Omental fat pad (tissue), 4 donors: ENCODE measurements around the gene SORCS2. TPM values are rescaled to one million over a fixed set of nuclear protein-coding genes. Genes with fewer than 3 reads are reported as not detected.

Experiments
- ATAC-seq: fragments of 150-250 bp; one replicate; pipeline ENCODE4 v1.9.1; 2016; ENCODE audit warnings: mild to moderate bottlenecking, moderate library complexity; ENCODE audit not compliant: low FRiP score
- DNase-seq: peaks from one replicate; pipeline ENCODE4 v3.0.0-alpha.2; 2019; ENCODE audit warnings: low spot score
- total RNA-seq, 4 donors: library from RNA; depleted of rRNA; stranded (reverse); fragments of >200 nt; gene quantifications; one replicate each; pipeline ENCODE4 v1.1.0, GENCODE V29; 2016
- TF ChIP-seq, protein P1 (sequence below), 3 donors: fragments of 450-650 bp; IDR thresholded peaks; one replicate each; pipeline ENCODE4 v1.5.1; 2016 to 2017; ENCODE audit warnings: antibody characterized with exemption in 3 of 3, mild to moderate bottlenecking in 3 of 3, moderate library complexity in 2 of 3

SORCS2 gene
- total RNA-seq, 4 donors from 2014 or later, result 0.63 to 4.6 (median 1.2) TPM

DNA sequence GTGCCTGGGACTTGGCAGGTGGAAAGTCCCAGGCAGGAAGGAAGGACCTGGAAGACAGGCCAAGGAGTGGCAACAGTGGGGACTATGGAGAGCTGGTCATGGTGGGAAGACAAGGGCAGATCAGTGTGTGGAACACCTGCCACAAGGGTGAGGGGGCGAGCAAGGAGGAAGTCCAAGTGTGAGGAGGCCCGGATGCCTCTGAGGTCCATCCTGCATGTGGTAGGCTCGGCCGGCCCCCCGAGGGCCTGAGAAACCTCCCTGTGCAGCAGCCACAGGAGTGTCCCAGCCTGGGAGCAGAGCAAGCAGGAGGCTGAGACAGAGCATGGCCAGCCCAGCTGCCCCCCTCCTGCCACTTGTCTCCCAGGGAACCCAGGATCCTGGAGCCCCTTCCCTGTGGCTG, 282.9 kb downstream of the SORCS2 start:
- no peak for DNase-seq
- TF ChIP-seq, protein P1, sequence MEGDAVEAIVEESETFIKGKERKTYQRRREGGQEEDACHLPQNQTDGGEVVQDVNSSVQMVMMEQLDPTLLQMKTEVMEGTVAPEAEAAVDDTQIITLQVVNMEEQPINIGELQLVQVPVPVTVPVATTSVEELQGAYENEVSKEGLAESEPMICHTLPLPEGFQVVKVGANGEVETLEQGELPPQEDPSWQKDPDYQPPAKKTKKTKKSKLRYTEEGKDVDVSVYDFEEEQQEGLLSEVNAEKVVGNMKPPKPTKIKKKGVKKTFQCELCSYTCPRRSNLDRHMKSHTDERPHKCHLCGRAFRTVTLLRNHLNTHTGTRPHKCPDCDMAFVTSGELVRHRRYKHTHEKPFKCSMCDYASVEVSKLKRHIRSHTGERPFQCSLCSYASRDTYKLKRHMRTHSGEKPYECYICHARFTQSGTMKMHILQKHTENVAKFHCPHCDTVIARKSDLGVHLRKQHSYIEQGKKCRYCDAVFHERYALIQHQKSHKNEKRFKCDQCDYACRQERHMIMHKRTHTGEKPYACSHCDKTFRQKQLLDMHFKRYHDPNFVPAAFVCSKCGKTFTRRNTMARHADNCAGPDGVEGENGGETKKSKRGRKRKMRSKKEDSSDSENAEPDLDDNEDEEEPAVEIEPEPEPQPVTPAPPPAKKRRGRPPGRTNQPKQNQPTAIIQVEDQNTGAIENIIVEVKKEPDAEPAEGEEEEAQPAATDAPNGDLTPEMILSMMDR (IDR thresholded peaks at IDR 0.05), result no peak
- ATAC-seq, result no peak

DNA sequence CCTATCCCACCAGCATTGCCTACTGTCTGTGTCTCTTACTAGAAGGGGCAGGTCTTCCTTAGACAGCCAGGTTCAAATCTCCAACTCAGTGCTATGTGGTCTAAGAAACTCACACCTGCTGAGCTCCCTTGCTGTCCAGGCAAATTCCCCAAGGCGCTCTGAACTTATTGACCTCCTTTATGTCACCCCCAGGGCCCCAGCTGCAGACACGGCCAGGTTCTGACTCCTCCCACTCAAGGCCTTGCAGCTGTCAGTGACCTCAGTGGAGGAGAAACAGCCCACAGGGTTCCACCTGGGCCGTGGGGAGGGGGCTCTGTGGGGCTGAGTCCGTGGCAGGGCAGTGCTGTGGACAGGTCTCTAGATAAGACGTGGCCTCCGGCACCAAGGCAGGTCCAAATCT, 284.5 kb downstream of the SORCS2 start:
- no peak for DNase-seq
- TF ChIP-seq, protein P1 (IDR thresholded peaks at IDR 0.05), result no peak
- no peak for ATAC-seq

DNA sequence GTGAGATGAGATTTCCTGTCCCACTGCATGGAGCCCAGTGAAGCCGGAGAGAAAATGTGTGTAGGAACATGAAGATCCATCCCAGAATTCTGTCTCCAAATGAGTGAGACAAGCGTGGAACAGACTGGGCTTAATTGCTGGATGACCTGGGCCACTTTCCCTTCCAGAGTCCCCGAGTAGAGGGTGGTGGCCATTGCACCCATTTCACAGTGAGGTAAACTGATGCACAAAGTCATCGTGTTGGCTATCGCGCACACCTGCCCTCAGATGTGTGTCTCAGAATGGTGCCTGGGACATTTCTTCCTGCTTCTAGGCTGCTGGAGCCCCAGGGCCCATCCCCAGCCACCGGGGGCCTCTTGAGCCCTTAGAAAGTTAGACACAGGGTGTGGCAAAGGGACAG, 285.4 kb downstream of the SORCS2 start:
- DNase-seq (no peak), ATAC-seq (no peak)
- TF ChIP-seq, protein P1 (IDR thresholded peaks at IDR 0.05), result no peak

DNA sequence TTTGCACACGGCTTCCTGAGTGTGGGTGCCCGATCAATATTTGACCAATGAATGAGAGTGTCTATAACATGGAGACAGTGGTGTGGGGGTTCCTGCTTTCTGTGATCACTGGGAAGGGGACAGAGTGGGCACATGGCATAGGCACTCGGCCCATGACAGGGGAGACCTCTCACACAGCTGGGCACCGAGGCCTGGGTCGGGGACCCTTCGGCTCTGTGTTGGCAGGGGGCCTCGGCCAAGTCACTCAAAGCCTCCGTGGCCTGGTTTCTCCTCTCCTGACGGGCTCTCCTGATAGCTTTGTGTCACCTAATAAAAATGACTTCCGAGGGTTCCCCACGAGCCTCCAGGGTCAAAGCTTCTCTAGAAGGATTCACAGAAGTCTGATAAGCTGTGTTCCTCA, 286.3 kb downstream of the SORCS2 start:
- TF ChIP-seq, protein P1 (IDR thresholded peaks at IDR 0.05), result no peak
- DNase-seq (no peak), ATAC-seq (no peak)

DNA sequence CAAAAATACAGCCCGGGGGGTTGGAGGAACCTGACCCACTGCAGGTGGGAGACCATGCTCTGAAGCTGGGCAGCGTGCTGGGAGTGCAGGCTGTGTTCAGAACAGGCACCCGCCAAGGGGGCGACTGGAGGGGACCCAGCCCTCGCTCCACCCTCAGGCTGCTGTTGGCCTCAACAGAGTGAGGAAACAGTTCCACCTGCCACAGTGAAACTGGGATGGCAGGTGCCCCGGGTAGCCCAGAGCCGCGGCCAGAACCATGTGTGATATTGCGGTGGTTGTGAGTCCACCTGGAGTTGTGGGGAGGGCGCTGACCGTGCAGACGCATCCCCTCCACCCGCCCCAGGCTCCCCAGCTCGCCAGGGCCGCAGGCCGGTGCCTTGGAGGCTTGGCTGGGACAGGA, 288.1 kb downstream of the SORCS2 start:
- ATAC-seq (no peak), DNase-seq (no peak)
- TF ChIP-seq, protein P1 (IDR thresholded peaks at IDR 0.05), result no peak

DNA sequence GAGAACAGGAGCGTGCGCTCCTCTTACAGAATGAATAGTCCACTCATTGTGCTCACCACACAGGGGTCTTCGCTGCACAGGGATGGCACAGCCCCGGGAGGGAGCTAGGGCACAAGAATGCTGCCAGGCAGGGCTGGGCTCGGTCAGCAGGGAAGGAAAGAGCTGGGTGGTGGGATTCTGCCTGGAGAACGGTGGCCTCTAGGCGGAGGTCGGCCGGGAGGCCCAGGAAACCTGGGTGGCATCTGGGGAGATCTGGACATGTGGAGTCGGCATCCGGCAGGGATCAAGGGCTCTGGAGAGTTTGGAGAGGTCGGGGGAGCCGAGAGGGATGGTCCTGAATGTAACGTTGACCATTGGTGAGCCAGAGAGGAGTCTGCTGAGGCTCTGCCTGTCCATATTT, 288.9 kb downstream of the SORCS2 start:
- DNase-seq, result no peak
- no peak for ATAC-seq
- TF ChIP-seq, protein P1 (IDR thresholded peaks at IDR 0.05), result no peak

DNA sequence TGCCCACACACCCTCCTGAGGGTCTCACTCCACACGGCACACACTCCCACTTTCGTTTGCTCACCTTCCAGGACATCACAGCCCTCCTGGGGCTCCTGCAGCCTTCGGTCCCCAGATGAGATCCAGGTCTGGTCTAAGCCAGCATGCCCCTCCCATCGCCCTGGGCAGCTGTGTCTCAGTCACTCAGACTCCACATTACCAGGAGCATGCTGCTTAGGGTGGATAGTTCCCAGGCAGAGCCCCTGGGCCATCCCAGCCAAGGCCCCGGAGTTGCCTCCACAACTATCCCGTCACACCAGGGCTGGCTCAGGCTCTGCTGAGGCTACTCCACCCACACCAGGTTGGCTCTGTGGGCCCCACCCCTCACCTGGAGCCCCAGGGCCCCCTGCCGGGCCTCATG, 292.8 kb downstream of the SORCS2 start:
- TF ChIP-seq, protein P1 (IDR thresholded peaks at IDR 0.05), result no peak
- DNase-seq (no peak), ATAC-seq (no peak)
